K562 (cell line): Measurements from ENCODE around the gene NPDC1. TPM values are rescaled to one million over a fixed set of nuclear protein-coding genes. Genes with fewer than 3 reads are reported as not detected.

Experiments
- CC2D1A ChIP-seq: fragments of 450-650 bp; IDR thresholded peaks from 2 replicates; pipeline ENCODE4 v1.6.1; 2017; ENCODE audit warnings: mild to moderate bottlenecking
- ESRRA ChIP-seq: fragments of 450-650 bp; IDR thresholded peaks from 2 replicates; pipeline ENCODE4 v1.6.1; 2014; ENCODE audit warnings: low read depth, mild to moderate bottlenecking, moderate library complexity, borderline replicate concordance
- FOS ChIP-seq: IDR thresholded peaks from 3 replicates; pipeline ENCODE4 v1.6.1; 2011; ENCODE audit not compliant: insufficient read length; ENCODE audit errors: extremely low read depth
- FOXK2 ChIP-seq, 2 experiments: fragments of 450-650 bp; IDR thresholded peaks in 1 of 2; conservative IDR thresholded peaks in 1 of 2; 2 replicates each; pipeline ENCODE4 v1.6.1; 2016; ENCODE audit warnings: low read depth in 2 of 2, mild to moderate bottlenecking in 1 of 2
- GTF2B ChIP-seq: IDR thresholded peaks from 2 replicates; pipeline ENCODE4 v1.6.1; 2011; ENCODE audit not compliant: insufficient read length; ENCODE audit errors: extremely low read depth
- JUND ChIP-seq, 2 experiments: IDR thresholded peaks; 2 replicates in 1 of 2; 3 replicates in 1 of 2; pipeline ENCODE4 v1.6.1; 2011; ENCODE audit warnings: borderline replicate concordance in 2 of 2, low read depth in 2 of 2, low read length in 2 of 2, improper control_type of control experiment in 1 of 2, missing biosample characterization in 1 of 2, missing genetic modification characterization in 1 of 2, missing genetic modification reagents in 1 of 2
- KDM4B ChIP-seq, 2 experiments: fragments of 450-650 bp in 1 of 2; sonication (generic) in 1 of 2; IDR thresholded peaks; 2 replicates each; pipeline ENCODE4 v1.6.1; 2016 to 2017; ENCODE audit warnings: borderline replicate concordance in 2 of 2, antibody characterized with exemption in 1 of 2, low read depth in 1 of 2, mild to moderate bottlenecking in 1 of 2
- KDM5B ChIP-seq: fragments of 200-600 bp; sonication (generic); IDR thresholded peaks from 2 replicates; pipeline ENCODE4 v1.6.1; 2012; ENCODE audit warnings: low read depth, mild to moderate bottlenecking, moderate library complexity, low read length, control low read depth, inconsistent platforms; ENCODE audit not compliant: insufficient replicate concordance
- KLF13 ChIP-seq: fragments of 450-650 bp; IDR thresholded peaks from 2 replicates; pipeline ENCODE4 v1.6.1; 2016; ENCODE audit warnings: missing genetic modification characterization, low read depth, mild to moderate bottlenecking, missing compliant biosample characterization, moderate library complexity, borderline replicate concordance
- MED1 ChIP-seq: sonication (generic); formaldehyde crosslinking; IDR thresholded peaks from 2 replicates; pipeline ENCODE4 v1.8.1; 2023; ENCODE audit warnings: missing genetic modification reagents, borderline replicate concordance
- PHF8 ChIP-seq: fragments of 200-600 bp; sonication (generic); IDR thresholded peaks from 2 replicates; pipeline ENCODE4 v1.6.1; 2012; ENCODE audit warnings: mixed run types, mild to moderate bottlenecking, inconsistent platforms, low read length, moderate library complexity, borderline replicate concordance
- SAFB ChIP-seq: fragments of 200-400 bp; formaldehyde crosslinking; IDR thresholded peaks from 2 replicates; pipeline ENCODE4 v1.6.1; 2017; ENCODE audit warnings: low read depth, low read length, borderline replicate concordance
- SMAD3 ChIP-seq: fragments of 450-650 bp; formaldehyde crosslinking; conservative IDR thresholded peaks from 2 replicates; pipeline ENCODE4 v1.4.0; 2020; ENCODE audit warnings: mild to moderate bottlenecking
- SPI1 ChIP-seq: IDR thresholded peaks from 2 replicates; pipeline ENCODE4 v1.6.1; 2011; ENCODE audit warnings: low read depth, low read length, control low read depth, borderline replicate concordance
- ZBTB9 ChIP-seq: fragments of 450-650 bp; formaldehyde crosslinking; IDR thresholded peaks from 2 replicates; pipeline ENCODE4 v1.4.0; 2020; ENCODE audit warnings: mild to moderate bottlenecking, moderate library complexity
- ZNF695 ChIP-seq: fragments of 450-650 bp; formaldehyde crosslinking; IDR thresholded peaks from 2 replicates; pipeline ENCODE4 v1.4.0; 2020; ENCODE audit warnings: mild to moderate bottlenecking, moderate library complexity
- ZNF707 ChIP-seq: fragments of 250-450 bp; sonication (Bioruptor Pico); conservative IDR thresholded peaks from 2 replicates; pipeline ENCODE4 v1.8.0; 2022; ENCODE audit warnings: inconsistent platforms, mild to moderate bottlenecking, moderate library complexity
- polyA plus RNA-seq, 8 experiments: library from polyadenylated mRNA; depleted of rRNA in 4 of 8; stranded (reverse) in 5 of 8; unstranded in 3 of 8; fragments of >200 nt; fragmentation: Nextera tagmentation in 2 of 8; fragmentation: Illumina TruSeq in 1 of 8; extraction: Ambion mirVana in 2 of 8; extraction: Trizol in 1 of 8; gene quantifications; 2 replicates each; pipeline versions ENCODE4 v1.2.1 to v1.2.3, GENCODE V29; 2011 to 2014; ENCODE audit warnings: inconsistent platforms in 1 of 8, missing spikeins in 1 of 8
- total RNA-seq, 7 experiments: library from RNA; depleted of rRNA in 6 of 7; stranded (reverse); fragments of >200 nt in 6 of 7; fragmentation: Illumina TruSeq in 2 of 7; extraction: Trizol in 2 of 7; gene quantifications; 2 replicates each; pipeline versions ENCODE4 v1.2.1 to v1.2.3, GENCODE V29; 2011 to 2021; ENCODE audit warnings: low replicate concordance in 1 of 7
- TF ChIP-seq, protein P1 (sequence below), 2 experiments: IDR thresholded peaks; 2 replicates each; pipeline ENCODE4 v1.6.1; 2012; ENCODE audit warnings: improper control_type of control experiment in 2 of 2, low read depth in 2 of 2, low read length in 2 of 2, borderline replicate concordance in 1 of 2
- TF ChIP-seq, protein P2 (sequence below): sonication (generic); formaldehyde crosslinking; IDR thresholded peaks from 2 replicates; pipeline ENCODE4 v1.8.1; 2023; ENCODE audit warnings: mild to moderate bottlenecking, missing genetic modification reagents, moderate library complexity

Gene NPDC1
- total and polyA plus RNA-seq, 9 of the 15 experiments (the other 6 are each of a cell fraction or from before 2014, with no cell fraction given), result 0.06 to 2.1 (median 0.53) TPM; not detected in 3

DNA sequence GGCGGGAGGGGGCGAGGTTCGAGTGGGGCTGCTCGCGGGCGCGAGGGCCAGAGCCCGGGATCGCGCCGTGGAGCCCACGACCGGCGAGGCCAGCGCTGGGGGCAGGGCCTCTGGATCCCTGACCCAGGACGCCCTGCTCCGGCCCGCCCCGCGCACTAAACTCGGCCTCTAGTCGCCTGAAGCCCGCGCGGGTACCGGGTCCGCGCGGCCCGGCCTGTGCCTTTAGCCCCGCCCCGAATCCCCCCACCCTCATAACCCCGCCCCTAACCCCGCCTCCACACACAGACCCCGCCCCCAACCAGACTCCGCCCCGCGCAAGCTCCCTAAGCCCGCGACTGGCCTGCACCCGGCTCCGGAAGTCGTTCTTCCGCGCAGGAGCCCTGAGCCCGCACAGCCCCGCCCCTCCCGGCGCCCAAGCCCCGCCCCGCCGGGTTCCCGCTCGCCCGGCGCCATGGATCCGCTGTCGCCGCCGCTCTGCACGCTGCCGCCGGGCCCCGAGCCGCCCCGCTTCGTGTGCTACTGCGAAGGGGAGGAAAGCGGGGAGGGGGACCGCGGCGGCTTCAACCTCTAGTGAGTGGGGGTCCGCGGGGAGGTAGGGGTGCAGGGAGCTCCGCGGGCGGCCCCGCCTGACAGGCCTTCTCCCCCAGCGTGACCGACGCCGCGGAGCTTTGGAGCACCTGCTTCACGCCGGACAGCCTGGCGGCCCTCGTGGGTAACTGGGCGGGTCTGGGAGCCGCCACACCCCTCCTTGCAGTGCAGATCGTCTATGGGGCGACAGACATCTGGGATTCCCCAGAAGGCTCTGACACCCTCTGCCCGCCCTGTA lies 53.8 kb downstream of the NPDC1 start, which contains the start of gene PAXX (continued):
- TF ChIP-seq KDM4B (IDR thresholded peaks at IDR 0.05; ENCODE audit: borderline replicate concordance in 2 of 2, low read depth in 1 of 2) (no peak), KDM5B (peak; percentile 57), CC2D1A (no peak), ESRRA (peak; percentile 31; the same call in 1 of the 2 replicates), PHF8 (peak; percentile 81; the same call in 1 of the 2 replicates), ZNF707 (CRISPR knock-in tag) (no peak), FOS (no peak), MED1 (CRISPR knock-in tag) (no peak), SAFB (peak; percentile 98), ZBTB9 (CRISPR knock-in tag) (peak; percentile 34; the same call in 1 of the 2 replicates), KLF13 (peak; percentile 89), SMAD3 (CRISPR knock-in tag) (no peak), GTF2B (no peak), JUND (IDR thresholded peaks at IDR 0.05; ENCODE audit: borderline replicate concordance, low read depth, low read length) (0 out of 2 replicates have a peak, but pooled peaks have one; percentile 6), JUND (tag; IDR thresholded peaks at IDR 0.05; ENCODE audit: borderline replicate concordance, low read depth, low read length) (no peak), ZNF695 (no peak), FOXK2 (conservative IDR thresholded peaks at IDR 0.05 in 1 of 2, IDR thresholded peaks at IDR 0.05 in 1 of 2; ENCODE audit: low read depth in 2 of 2) (no peak), SPI1 (no peak)
- TF ChIP-seq, protein P1, sequence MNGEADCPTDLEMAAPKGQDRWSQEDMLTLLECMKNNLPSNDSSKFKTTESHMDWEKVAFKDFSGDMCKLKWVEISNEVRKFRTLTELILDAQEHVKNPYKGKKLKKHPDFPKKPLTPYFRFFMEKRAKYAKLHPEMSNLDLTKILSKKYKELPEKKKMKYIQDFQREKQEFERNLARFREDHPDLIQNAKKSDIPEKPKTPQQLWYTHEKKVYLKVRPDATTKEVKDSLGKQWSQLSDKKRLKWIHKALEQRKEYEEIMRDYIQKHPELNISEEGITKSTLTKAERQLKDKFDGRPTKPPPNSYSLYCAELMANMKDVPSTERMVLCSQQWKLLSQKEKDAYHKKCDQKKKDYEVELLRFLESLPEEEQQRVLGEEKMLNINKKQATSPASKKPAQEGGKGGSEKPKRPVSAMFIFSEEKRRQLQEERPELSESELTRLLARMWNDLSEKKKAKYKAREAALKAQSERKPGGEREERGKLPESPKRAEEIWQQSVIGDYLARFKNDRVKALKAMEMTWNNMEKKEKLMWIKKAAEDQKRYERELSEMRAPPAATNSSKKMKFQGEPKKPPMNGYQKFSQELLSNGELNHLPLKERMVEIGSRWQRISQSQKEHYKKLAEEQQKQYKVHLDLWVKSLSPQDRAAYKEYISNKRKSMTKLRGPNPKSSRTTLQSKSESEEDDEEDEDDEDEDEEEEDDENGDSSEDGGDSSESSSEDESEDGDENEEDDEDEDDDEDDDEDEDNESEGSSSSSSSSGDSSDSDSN (IDR thresholded peaks at IDR 0.05; ENCODE audit: borderline replicate concordance in 1 of 2, low read depth in 2 of 2, low read length in 2 of 2), result 0 out of 4 replicates have a peak, but pooled peaks of 1 of the 2 experiments have one; percentile 23
- TF ChIP-seq, protein P2, sequence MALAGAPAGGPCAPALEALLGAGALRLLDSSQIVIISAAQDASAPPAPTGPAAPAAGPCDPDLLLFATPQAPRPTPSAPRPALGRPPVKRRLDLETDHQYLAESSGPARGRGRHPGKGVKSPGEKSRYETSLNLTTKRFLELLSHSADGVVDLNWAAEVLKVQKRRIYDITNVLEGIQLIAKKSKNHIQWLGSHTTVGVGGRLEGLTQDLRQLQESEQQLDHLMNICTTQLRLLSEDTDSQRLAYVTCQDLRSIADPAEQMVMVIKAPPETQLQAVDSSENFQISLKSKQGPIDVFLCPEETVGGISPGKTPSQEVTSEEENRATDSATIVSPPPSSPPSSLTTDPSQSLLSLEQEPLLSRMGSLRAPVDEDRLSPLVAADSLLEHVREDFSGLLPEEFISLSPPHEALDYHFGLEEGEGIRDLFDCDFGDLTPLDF, result peak; percentile 86; the same call in 1 of the 2 replicates
